ENCODE results near the gene ETNK1.
A peak's percentile ranks its signal among the peaks of the same experiment; 100 is the strongest.
"Not testable (repeated sequence)": the region's sequence is repeated elsewhere in the genome, so short reads cannot be mapped to it uniquely, and the experiment has no call there.

Gene ETNK1

DNA sequence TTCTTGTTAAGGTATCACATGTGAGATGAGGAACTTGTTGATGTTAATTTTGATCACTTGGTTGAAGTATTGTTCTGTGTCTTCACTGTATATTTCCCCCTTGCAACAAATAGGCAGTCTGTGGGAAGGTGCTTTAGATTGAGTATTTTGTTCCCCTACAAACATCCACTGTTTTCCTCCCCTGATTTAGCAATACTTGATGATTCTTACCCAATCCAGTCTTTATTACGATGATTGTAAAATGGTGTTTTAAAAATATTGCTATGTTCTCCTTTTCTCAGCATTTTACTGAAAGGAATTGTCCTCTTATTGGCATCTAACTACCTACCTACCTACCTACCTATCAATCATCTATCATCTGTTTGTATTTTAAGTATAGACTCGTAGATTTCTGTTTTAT is 66.3 kb downstream of the ETNK1 start:
- DNase-seq = no peak

DNA sequence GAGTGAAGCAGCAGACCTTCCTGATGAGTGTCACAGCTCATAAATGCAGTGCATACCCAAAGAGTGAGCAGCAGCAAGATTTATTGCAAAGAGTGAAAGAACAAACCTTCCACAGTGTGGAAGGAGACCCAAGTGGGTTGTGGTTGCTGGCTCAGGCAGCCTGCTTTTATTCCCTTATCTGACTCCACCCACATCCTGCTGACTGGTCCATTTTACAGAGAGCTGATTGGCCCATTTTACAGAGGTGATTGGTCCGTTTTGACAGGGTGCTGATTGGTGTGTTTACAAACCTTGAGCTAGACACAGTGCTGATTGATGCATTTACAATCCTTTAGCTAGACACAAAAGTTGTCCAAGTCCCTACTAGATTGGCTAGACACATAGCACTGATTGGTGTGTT is 67.5 kb downstream of the ETNK1 start:
- not testable (repeated sequence) for DNase-seq

- DNase-seq = no peak
Measured at GRCh38 chr12:22692964-22693555, 68.1 kb downstream of the ETNK1 start.

DNA sequence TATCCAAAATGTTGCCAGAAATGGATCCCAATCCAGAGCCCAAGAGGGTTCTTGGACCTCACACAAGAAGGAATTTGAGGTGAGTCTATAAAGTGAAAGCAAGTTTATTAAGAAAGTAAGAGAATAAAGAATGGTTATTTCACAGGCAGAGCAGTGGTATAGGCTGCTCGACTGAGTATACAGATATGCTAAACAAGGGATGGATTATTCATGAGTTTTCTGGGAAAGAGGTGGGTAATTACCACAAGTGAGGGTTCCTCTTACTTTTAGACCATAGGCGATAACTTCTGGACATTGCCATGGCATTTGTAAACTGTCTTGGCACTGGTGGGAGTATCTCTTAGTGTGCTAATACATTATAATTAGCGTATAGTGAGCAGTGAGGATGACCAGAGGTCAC is 73.6 kb downstream of the ETNK1 start:
- no peak for DNase-seq

- DNase-seq = not testable (repeated sequence)
Measured at GRCh38 chr12:22699705-22700104, 74.7 kb downstream of the ETNK1 start.

GRCh38 chr12:22700106-22700505 is 75.1 kb downstream of the ETNK1 start:
- DNase-seq = no peak

- not testable (repeated sequence) for DNase-seq
Measured at GRCh38 chr12:22701216-22701809, 76.3 kb downstream of the ETNK1 start.

- DNase-seq = no peak
Measured at GRCh38 chr12:22702690-22703089, 77.7 kb downstream of the ETNK1 start.

- no peak for DNase-seq
Measured at GRCh38 chr12:22709292-22709691, 84.3 kb downstream of the ETNK1 start.

GRCh38 chr12:22712083-22712482 is 87.1 kb downstream of the ETNK1 start:
- no peak for DNase-seq

DNA sequence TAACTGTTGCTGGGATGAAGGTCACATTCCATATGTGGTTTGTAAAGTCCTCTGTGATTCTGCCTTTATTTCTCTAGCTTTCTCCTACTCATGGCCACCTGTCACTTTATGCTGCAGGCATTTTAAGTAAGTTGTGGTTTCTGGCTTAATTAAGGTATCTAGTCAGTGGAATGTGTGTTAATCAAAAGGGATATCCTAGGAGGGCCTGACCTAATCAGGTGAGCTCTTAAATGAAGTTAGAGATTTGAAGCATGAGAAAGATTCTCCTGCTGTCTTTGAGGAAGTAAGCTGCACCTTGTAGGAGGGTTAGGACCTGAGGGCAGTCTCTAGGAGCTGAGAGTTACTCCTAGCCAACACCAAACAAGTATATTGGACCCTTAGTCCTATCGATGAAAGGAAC is 90.3 kb downstream of the ETNK1 start:
- DNase-seq = no peak

- no peak for DNase-seq
Measured at GRCh38 chr12:22719745-22720144, 94.8 kb downstream of the ETNK1 start.

DNA sequence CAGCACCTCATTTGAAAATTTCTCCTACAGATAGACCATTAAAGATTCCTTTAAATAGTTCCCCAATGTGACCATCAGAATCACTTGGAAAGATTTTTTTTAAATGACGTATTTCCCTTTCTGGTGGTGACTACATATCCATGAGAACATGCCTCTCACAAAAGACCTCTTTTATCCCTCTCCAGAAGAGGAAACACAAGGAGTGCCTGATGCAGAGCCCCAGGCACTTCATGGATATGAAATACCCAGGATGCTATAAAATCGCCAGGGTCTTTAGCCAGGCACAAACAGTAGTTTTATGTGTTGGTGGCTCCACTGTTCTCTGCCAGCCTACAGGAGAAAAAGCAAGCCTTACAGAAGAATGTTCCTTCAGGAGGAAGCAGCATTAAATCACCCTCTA is 97.1 kb downstream of the ETNK1 start:
- no peak for DNase-seq

DNA sequence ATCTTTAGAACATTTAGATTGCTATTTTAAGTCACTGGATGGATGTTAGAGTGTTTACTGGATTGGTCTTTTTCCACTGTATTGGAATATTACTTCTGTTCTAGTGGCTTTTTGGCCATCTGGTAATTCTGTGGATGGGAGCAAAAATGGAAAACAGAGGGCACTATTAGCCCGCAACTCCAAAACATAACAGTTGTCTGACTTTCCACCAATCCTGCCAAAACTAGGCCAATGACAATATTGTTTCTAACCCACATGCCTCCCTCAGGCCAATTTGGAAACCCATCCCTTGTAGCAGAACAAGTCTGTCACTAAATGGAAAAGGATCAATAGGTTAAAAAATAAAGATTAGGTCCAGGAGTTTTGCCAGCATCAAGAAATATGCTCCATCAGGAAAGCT is 97.8 kb downstream of the ETNK1 start:
- no peak for DNase-seq

DNA sequence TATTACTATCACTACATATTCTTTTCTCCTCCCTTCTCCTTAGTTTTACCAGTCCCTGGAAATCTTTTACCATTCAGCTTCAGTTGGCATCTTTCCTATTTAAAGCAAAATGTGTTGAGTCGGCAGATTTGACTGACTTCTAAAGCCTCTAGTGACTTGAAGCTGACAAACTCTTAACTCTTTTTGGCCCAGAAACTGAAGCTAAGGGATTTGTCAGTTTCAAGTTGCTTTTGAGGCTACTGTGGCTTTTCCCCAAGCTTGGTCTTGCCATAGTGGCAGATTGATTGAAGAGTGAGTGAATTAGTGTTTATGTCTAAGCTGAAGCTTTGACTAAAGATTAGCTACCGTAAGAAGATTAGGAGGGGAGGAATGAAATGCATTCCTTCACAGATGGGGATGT is 104.0 kb downstream of the ETNK1 start:
- DNase-seq = no peak

DNA sequence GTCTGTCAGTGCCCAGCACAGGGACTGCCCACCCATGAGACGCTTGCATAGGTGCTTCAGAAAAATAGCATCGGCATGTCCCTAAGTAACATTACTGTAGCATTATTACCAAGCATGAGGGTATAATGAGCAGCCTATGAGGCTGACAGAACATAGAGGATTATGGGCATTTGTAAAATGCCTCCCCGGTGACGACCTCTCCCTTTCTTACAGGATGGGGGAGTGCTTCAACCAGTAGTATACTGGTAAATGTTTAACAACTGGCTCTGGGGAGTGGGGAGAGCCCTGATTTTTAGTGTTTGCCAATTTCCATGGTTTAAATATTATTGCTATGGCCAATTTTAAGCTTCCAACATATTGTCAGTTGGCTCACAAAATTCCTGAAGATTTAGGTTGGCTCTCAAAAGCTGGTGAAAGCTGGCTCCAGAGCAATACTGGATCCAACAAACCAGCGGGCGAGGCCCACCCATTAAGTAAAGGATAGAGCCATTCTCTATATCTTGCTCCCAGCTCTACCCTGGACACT is 104.5 kb downstream of the ETNK1 start:
- DNase-seq = no peak

GRCh38 chr12:22729957-22730443 is 105.0 kb downstream of the ETNK1 start:
- DNase-seq = peak; percentile 2

DNA sequence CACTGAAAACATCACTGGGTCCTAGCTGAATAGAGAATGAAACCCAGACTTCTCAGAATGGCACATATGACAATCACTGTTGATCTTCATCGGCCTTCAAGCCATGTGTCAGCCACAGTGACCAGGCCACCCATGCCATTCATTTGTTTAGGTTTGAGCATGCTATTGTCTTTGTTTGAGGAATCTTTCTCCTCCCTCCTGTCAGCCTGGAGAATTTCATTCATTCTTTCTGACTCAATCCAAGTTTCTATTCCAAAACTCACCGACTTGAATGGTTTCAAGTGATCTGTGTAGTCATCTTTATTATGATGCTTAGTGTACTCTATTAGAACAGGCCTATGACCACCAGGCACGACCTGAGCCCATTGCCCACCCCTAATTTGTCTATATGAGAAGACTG is 106.3 kb downstream of the ETNK1 start:
- no peak for DNase-seq

- no peak for DNase-seq
Measured at GRCh38 chr12:22733756-22734155, 108.8 kb downstream of the ETNK1 start.

DNA sequence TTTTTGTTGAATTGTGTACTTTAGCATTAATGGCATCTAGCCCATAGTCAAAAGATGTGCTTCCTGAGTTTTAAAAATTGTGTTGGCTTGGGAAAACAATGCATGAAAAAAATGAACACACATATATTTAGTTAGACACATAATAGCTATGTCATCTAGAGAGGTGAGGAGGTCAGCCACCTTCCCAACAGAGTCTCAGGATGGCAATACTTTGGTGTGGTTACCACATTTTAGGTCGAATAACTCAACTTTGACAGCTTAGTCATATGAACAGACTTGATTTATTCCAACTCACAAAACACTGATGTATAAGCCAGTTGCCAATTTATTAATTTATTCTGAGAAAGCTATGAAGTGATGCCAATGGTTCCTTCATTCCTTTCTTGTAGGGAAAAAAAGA is 114.0 kb downstream of the ETNK1 start:
- no peak for DNase-seq
